ENCODE results near the gene F2RL1.

The F2RL1 gene

DNA sequence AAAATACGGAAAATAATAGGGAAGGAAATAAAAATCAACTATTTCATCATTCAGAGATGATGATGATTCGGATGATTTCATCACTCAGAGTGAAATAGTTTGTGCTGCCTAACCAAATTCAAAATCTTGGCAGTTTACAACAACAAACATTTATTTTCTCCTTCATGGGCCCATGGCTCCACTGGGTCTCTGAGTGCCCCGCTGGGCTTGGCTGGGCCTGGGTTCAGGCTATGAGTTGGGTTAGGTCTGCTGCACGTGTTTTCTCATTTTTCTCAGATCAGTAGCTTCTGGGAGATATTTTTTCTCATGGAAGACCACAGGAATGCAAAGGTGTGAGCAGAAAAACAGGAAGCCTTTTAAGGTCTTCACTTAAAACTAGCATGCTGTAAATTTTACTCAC lies 24.0 kb upstream of the F2RL1 start:
- Histone ChIP-seq H3K4me3 (ENCODE audit: low read length) (no peak overlapping the region), H3K36me3 (replicated peaks; ENCODE audit: insufficient read depth, low read length) (no peaks in the 10 kb centered on the region), H3K4me1 (ENCODE audit: low read length) (no peaks in the 10 kb centered on the region), H3K79me2 (ENCODE audit: low read length) (no peaks in the 10 kb centered on the region), H3K27ac (ENCODE audit: low read length) (no peak overlapping the region), H3K27me3 (replicated peaks; ENCODE audit: insufficient read depth, low read length) (no peaks in the 10 kb centered on the region), H4K20me1 (ENCODE audit: insufficient read depth, low read length) (no peaks in the 10 kb centered on the region), H3K9me3 (replicated peaks; ENCODE audit: insufficient read depth, low read length) (no peaks in the 10 kb centered on the region), H3K9ac (ENCODE audit: low read length) (no peak overlapping the region), H3K9me2 (replicated peaks; ENCODE audit: insufficient read depth, low read length) (no peaks in the 10 kb centered on the region), H3K4me2 (ENCODE audit: low read depth, low read length) (no peak overlapping the region), H3F3A (ENCODE audit: insufficient read depth, low read length) (no peaks in the 10 kb centered on the region), H2AFZ (ENCODE audit: low read length) (no peak overlapping the region)
- TF ChIP-seq EZH2phosphoT487 (IDR thresholded peaks at IDR 0.05; ENCODE audit: low read length): no peak
- no peak for TF ChIP-seq EZH2 (optimal IDR thresholded peaks at IDR 0.05; ENCODE audit: low read depth, low read length)
- TF ChIP-seq, protein P1, sequence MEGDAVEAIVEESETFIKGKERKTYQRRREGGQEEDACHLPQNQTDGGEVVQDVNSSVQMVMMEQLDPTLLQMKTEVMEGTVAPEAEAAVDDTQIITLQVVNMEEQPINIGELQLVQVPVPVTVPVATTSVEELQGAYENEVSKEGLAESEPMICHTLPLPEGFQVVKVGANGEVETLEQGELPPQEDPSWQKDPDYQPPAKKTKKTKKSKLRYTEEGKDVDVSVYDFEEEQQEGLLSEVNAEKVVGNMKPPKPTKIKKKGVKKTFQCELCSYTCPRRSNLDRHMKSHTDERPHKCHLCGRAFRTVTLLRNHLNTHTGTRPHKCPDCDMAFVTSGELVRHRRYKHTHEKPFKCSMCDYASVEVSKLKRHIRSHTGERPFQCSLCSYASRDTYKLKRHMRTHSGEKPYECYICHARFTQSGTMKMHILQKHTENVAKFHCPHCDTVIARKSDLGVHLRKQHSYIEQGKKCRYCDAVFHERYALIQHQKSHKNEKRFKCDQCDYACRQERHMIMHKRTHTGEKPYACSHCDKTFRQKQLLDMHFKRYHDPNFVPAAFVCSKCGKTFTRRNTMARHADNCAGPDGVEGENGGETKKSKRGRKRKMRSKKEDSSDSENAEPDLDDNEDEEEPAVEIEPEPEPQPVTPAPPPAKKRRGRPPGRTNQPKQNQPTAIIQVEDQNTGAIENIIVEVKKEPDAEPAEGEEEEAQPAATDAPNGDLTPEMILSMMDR (IDR thresholded peaks at IDR 0.05; ENCODE audit: low read length): no peak
- no peak for DNase-seq

DNA sequence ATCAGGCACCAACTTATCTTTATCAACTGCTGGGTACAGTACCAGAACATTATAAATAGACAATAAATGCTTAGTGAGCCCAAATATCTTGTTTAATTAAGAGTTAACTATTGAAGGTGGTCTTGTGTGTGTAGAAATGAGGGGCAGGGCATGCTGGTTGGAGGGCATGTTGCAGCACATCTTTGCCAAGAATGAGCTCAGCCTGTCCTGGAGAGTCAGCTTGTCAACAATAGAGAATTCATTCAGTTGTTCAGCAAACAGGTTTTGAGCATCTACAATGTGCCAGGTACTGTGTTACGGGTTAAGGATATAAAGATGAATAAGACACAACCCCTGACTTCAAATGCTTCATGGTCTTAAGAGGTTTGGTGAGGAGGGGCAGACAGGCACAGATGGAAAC lies 19.2 kb upstream of the F2RL1 start:
- no peaks in the 10 kb centered on the region for H4K20me1 ChIP-seq (ENCODE audit: insufficient read depth, low read length)
- H3K9me3 ChIP-seq (replicated peaks; ENCODE audit: insufficient read depth, low read length): no peaks in the 10 kb centered on the region
- no peaks in the 10 kb centered on the region for H3K79me2 ChIP-seq (ENCODE audit: low read length)
- no peaks in the 10 kb centered on the region for H3K9me2 ChIP-seq (replicated peaks; ENCODE audit: insufficient read depth, low read length)
- H2AFZ ChIP-seq (ENCODE audit: low read length): no peak overlapping the region
- no peaks in the 10 kb centered on the region for H3K27me3 ChIP-seq (replicated peaks; ENCODE audit: insufficient read depth, low read length)
- no peak overlapping the region for H3K4me2 ChIP-seq (ENCODE audit: low read depth, low read length)
- H3K4me1 ChIP-seq (ENCODE audit: low read length): no peaks in the 10 kb centered on the region
- H3K9ac ChIP-seq (ENCODE audit: low read length): no peak overlapping the region
- no peak overlapping the region for H3K4me3 ChIP-seq (ENCODE audit: low read length)
- TF ChIP-seq EZH2phosphoT487 (IDR thresholded peaks at IDR 0.05; ENCODE audit: low read length) (no peak), EZH2 (optimal IDR thresholded peaks at IDR 0.05; ENCODE audit: low read depth, low read length) (no peak)
- TF ChIP-seq, protein P1 (IDR thresholded peaks at IDR 0.05; ENCODE audit: low read length): no peak
- H3K36me3 ChIP-seq (replicated peaks; ENCODE audit: insufficient read depth, low read length): no peaks in the 10 kb centered on the region
- DNase-seq: no peak
- no peaks in the 10 kb centered on the region for H3F3A ChIP-seq (ENCODE audit: insufficient read depth, low read length)
- no peak overlapping the region for H3K27ac ChIP-seq (ENCODE audit: low read length)

DNA sequence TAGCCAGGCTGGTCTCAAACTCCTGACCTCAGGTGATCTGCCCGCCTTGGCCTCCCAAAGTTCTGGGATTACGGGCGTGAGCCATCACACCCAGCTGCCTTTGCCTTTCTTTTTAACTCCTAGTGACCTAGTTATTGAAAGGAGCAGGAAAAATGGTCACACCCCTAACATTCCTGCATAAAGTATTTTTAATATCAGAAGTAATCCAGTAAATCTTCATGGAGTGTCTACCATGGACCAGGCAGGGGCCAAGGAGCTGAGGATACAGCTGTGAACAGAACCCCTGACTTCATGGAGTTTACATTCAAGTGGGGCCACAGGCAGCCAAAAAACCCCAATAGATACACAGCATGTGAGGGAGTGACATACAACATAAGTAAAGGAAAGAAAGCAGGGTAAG lies 18.3 kb upstream of the F2RL1 start:
- no peak for DNase-seq
- Histone ChIP-seq H3K27me3 (replicated peaks; ENCODE audit: insufficient read depth, low read length) (no peaks in the 10 kb centered on the region), H3K79me2 (ENCODE audit: low read length) (no peaks in the 10 kb centered on the region), H4K20me1 (ENCODE audit: insufficient read depth, low read length) (no peaks in the 10 kb centered on the region), H3K4me3 (ENCODE audit: low read length) (no peak overlapping the region), H3K9ac (ENCODE audit: low read length) (no peak overlapping the region), H3K9me3 (replicated peaks; ENCODE audit: insufficient read depth, low read length) (no peaks in the 10 kb centered on the region), H3K4me2 (ENCODE audit: low read depth, low read length) (no peak overlapping the region), H2AFZ (ENCODE audit: low read length) (no peak overlapping the region), H3K36me3 (replicated peaks; ENCODE audit: insufficient read depth, low read length) (no peaks in the 10 kb centered on the region), H3K9me2 (replicated peaks; ENCODE audit: insufficient read depth, low read length) (no peaks in the 10 kb centered on the region), H3K27ac (ENCODE audit: low read length) (no peak overlapping the region), H3F3A (ENCODE audit: insufficient read depth, low read length) (no peaks in the 10 kb centered on the region), H3K4me1 (ENCODE audit: low read length) (no peaks in the 10 kb centered on the region)
- TF ChIP-seq EZH2 (optimal IDR thresholded peaks at IDR 0.05; ENCODE audit: low read depth, low read length) (no peak), EZH2phosphoT487 (IDR thresholded peaks at IDR 0.05; ENCODE audit: low read length) (no peak)
- TF ChIP-seq, protein P1 (IDR thresholded peaks at IDR 0.05; ENCODE audit: low read length): no peak
